Activated CD4-positive, alpha-beta T cell treated with anti-CD3 and anti-CD28 coated beads, Interleukin-2, Interleukin-4, amounts not matched to agents 100 ng/mL and 50 ng/mL, durations not matched to agents 16 hours and 8 hours (primary cell): ENCODE data around the gene ABRAXAS1.
A peak's percentile ranks its signal among the peaks of the same experiment; 100 is the strongest.
"Not testable (repeated sequence)": the region's sequence is repeated elsewhere in the genome, so short reads cannot be mapped to it uniquely, and the experiment has no call there.

Experiments used
- DNase-seq: peaks from one replicate; pipeline ENCODE4 v3.0.0-alpha.2; 2020; ENCODE audit warnings: low spot score

The ABRAXAS1 gene

DNA sequence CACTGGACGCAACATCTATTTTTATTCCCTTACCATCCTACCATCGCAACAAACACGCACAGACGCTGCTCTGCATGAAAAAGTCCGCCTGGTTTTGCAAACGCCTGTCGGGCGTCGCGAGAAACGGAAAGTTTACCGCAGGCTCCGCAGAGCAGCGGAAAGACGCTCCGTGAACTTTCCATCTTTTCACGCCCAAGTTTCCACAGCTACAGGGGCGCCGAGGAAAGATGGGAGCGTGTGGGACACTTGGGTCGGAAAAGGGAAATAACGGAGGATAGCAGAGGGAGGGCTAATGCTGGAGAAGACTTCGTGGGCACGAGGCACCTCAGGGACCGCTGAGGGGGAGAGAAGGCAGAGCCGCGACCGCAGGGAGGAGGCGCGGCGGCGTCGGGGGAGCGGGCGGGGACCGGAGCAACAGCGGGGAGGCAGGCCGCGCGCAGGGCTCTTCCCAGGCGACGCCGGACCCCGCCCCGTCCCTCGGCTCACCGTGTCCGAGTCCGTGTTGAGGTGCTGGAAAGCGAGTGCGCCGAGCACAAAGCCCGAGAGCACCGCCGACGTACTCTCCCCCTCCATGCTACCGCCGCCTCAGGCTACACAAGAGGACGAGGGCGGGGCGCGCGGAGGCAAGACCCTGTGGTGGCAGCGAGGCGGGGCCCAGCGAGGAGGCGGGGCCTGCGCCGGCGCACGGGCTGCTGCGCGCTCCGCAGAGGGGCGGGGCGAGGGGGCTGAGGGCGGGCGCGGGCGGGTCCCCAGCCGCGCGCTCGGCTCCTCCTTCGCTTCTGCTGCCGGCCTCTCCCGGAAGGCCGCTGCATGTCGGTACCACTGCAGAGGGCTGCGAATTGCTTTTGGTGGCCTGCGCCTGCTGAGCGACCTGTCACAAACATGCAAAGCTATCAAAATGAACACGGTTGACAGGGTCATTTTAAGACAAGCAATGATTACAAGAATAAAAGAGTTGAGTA, at the start of gene ABRAXAS1:
Gene ABRAXAS1, minus strand, starts transcription at position 601 of the 962 bp plus-strand sequence. Its CDS starts 28 bp downstream, at position 573.
- peak; percentile 93 for DNase-seq

DNA sequence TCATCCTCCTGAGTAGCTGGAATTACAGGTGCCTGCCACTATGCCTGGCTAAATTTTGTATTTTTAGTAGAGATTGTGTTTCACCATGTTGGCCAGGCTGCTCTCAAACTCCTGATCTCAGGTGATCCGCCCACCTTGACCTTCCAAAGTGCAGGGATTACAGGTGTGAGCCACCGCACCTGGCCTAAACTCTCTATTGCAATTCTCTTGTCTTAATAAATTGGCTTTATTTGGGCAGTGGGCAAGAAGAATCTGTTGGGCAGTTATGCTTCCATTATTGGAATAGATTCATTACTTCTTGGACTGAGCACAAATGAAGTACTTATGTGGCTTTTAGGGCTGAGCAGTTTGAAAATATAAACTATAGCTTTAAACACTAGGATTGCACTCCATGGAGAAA, 42.8 kb upstream of the ABRAXAS1 start:
- no peak for DNase-seq

GRCh38 chr4:83522239-83522638, 37.3 kb upstream of the ABRAXAS1 start:
- DNase-seq = no peak

GRCh38 chr4:83516042-83516772, 31.3 kb upstream of the ABRAXAS1 start:
- no peak for DNase-seq

DNA sequence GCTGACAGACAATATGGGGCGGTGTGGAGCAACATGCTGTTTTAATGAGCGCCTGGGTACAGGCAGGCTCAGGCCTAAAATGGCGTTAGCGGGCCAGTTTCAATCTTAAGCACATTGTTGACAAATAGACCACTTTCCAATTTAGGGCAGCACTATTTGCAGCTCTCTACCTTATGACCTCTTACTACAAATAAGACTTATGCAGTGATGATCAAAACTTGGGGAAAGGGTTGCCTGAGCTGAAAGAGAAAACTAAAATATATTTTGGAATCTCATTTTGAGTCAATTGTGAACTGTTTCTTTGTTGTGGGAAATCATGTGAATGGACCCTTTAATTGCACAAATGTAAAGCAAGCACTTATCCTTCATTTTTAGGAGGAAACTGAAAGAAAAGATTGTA, 25.5 kb upstream of the ABRAXAS1 start:
- peak; percentile 8 for DNase-seq

GRCh38 chr4:83509156-83509585, 24.3 kb upstream of the ABRAXAS1 start:
- DNase-seq = peak; percentile 82

- no peak for DNase-seq
Observed at GRCh38 chr4:83504996-83505395, 20.1 kb upstream of the ABRAXAS1 start.

- DNase-seq = no peak
Observed at GRCh38 chr4:83504503-83504902, 19.6 kb upstream of the ABRAXAS1 start.

DNA sequence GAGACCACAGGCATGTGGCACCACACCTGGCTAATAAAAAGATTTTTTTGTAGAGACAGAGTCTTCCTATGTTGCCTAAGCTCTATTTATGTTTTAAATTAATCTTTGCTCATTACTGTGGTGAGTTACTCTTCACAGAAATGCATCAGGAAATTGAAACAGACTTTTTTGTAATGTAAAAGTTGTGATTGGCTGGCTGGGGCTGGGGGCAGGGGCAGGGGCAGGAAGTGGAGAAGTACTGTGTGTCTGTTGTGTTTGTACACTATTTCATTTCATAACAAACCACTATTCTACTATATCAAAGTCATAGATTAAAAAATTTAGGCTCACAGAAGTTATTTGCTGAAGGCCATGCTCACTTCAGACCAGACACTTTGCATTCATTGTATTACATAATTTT, 19.1 kb upstream of the ABRAXAS1 start:
- DNase-seq = no peak

DNA sequence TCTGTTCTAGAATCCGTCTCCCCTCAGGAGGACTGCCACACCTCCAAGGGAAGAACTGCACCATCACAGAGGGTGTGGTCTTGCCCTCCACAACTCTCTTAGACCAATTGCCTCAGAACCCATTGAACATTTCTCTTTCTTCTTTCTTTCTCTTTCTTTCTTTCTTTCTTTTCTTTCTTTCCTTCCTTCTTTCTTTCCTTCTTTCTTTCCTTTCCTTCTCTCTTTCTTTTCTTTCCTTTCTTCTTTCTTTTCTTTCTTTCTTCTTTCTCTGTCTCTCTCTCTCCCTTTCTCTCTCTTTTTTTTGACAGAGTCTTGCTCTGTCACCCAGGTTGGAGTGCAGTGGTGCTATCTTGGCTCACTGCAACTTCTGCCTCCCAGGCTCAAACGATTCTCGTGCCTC, 16.8 kb upstream of the ABRAXAS1 start:
- not testable (repeated sequence) for DNase-seq

DNA sequence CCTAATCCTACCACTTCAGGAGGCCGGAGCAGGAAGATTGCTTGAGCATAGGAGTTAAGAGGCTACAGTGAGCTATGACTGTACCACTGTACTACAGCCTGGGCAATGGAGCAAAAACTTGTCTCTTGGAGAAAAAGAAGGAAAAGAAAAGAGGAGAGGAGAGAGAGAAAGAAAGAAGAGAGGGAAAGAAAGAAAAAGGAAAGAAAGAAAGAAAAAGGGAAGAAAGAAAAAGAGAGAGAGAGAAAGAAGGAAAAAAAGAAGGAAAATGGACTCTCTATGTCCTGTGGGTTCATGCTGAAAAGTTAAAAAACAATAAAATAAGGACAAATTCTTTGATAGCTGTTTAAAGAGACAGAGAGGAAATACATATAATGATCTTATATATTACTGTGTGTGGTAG, 13.3 kb upstream of the ABRAXAS1 start:
- DNase-seq = no peak

DNA sequence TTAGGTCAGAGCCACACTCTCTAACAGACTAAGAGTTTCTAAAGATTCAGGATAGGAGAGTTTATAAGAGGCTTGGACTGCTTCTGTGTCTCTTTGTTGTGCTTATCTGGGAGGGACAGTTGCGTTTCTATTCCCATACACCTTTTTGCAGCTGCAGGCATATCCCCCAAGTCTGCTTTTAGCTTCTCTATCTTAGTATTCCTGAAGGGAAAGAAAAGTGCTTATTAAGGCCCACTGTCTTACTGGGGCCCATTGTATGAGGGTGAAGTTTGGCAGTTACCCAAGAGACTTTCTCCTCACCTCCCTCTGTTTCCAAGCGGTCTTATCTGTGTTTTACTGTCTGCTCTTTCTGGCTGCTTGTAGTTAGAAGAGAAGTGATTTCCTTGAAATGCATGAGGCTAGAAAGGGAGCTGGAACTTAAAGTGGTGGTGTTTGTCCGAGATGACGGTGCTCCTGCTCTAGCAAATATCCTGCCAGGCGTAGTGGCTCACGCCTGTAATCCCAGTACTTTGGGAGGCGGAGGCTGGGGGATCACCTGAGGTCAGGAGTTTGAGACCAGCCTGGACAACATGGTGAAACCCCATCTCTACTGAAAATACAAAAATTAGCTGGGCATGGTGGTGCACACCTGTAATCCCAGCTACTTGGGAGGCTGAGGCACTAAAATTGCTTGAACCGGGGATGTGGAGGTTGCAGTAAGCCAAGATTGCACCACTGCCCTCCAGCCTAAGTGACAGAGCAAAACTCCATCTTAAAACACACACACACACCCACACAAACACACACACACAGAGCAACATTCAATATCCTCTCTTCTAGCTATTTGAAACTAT, 11.4 kb upstream of the ABRAXAS1 start:
- DNase-seq = not testable (repeated sequence)

DNA sequence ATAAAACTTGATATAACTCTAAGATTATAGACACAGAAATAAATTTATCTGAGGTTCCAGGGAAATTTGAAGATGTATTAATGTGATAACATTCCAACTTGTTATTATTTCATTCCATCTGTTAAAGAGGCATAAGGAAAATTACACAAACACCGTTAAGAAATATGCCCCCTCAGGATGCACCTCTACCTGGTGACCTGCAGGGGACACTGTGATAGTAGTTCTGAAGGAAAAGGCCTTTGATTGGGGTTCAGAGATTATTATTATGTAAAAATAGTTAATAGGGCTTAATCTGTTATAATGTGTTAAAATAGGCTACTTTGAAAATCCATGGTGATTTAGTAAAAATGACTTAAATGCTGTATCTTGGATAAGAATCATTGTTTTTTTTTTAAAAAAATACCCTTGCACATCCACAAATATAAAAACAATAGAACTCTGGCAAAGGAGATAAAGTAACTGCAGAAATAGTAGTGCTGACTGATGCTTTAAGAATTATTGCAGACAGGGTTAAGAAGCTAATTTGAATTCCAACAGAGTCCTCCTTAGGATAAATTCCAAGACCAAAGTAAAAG, 6.1 kb upstream of the ABRAXAS1 start:
- DNase-seq = peak; percentile 29

- DNase-seq = no peak
Observed at GRCh38 chr4:83489711-83490326, 4.9 kb upstream of the ABRAXAS1 start.

DNA sequence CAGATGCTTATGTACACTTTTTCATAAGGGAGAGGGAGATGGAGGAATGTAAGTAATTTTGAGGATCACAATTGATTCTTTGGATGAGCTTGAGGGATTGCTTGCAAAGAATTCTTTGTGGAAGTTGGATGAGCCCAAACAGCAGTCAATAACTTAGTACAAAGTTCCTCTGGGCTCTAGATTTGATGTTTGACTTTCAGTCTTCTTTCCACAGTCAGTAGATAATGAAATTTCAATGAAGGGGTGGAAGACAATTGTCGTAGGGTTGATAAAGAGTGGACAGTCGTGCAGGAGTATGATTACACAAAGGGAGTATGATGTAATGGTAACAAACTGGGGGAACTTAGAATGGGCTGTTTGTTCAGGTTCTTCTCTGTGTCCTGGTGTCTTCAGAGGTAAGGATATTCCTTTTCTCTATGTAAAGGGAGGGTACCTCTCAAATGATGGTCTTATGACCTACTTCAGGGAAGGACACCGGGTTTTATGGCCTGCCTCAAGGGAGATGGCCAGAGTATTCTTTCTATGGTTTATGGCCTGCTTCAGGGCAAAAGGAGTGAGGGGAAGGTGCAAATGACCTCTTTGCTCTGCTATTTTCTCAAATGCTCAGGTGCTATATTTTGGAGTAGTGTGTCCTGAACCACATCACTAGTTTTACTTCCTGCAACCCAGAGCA, 1.7 kb upstream of the ABRAXAS1 start:
- DNase-seq = no peak

- no peak for DNase-seq
Observed at GRCh38 chr4:83473966-83474365, 10.9 kb downstream of the ABRAXAS1 start.

DNA sequence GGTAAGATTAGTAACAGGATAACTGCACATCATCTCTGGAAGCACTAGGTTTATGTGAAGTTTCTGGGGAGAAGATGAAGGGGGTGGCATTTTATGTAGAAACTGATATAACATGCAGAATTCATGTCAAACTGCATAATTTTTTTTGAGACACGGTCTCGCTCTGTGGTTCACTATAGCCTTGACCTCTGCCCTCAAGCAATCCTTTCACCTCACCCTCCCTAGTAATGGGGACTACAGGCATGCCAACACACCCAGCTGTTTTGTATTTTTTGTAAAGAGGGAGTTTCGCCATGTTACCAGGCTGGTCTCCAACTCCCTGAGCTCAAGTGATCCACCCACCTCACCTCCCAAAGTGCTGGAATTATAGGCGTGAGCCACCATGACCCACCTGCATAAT, 11.5 kb downstream of the ABRAXAS1 start:
- no peak for DNase-seq

DNA sequence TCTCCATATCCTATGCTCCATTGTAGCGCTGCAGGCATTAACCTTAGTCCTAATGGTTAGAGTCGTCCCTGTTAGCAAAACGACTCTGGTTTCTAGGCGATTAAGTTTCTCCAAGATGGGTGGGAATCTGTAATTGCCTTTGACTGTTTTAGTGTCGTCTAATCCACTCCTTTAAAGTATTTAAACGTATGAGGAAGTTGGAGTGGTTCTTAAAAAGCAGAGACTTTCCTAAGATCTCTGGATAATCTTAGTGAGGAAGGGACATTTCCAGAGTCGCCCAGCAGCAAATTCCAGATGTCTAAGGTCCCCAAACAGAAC, 28.8 kb downstream of the ABRAXAS1 start:
- no peak for DNase-seq

- DNase-seq = peak; percentile 97
Observed at GRCh38 chr4:83455281-83456183, 29.4 kb downstream of the ABRAXAS1 start, which contains the start of the genes HELQ and MRPS18C. TSS of gene HELQ (minus strand) at chr4:83455823. CDS start at chr4:83455693, 130 bp downstream. TSS of gene MRPS18C (plus strand) at chr4:83456058. CDS start at chr4:83456078, 20 bp downstream.

DNA sequence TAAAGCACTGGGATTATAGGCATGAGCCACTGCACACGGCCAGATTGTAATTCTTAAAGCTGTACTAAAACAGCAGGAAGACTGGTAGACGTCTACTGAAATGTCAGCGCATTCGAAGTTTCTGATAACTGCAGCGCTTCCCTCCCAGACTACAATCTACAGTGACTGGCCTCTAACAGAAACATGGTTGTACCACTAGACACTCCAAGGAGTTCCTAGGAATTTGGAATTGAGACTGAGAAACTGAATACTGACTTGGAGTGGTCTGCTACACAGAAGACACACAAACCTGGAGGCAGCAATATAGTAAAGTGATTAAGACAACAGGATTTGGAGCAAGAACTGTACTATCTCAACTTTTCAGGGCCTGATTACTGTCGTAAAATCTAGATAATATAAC, 30.2 kb downstream of the ABRAXAS1 start:
- DNase-seq = no peak
